PC-9 (cell line): ENCODE data around the gene WFDC2. TPM values are rescaled to one million over a fixed set of nuclear protein-coding genes. Genes with fewer than 3 reads are reported as not detected.

Source experiments
- BruUV-seq: library from RNA; stranded (reverse); fragments of 400-500 nt; replicated peaks from 2 replicates; lab custom pipeline; 2021; lab: Mats Ljungman, UMichigan
- CTCF ChIA-PET: fragments of 300-600 bp; sonication (Branson Sonifier 250); formaldehyde crosslinking; loops from one replicate; lab custom pipeline; 2022; ENCODE audit warnings: antibody characterized with exemption; lab: Charles Lee
- POLR2A ChIA-PET: fragments of 300-600 bp; sonication (Branson Sonifier 250); formaldehyde crosslinking; loops from one replicate; lab custom pipeline; 2022; ENCODE audit warnings: antibody characterized with exemption; ENCODE audit not compliant: unreplicated experiment; lab: Charles Lee
- DNase-seq, 2 experiments: peaks; one replicate each; pipeline versions ENCODE4 v3.0.0 to v3.0.0-alpha.2; 2015 to 2022; ENCODE audit warnings: mixed read lengths in 1 of 2
- H2AFZ ChIP-seq: fragments of 200-600 bp; sonication (generic); 2 replicates; pipeline ENCODE4 v1.8.1; 2017; ENCODE audit warnings: antibody characterized with exemption
- H3F3A ChIP-seq: fragments of 200-600 bp; sonication (generic); 2 replicates; pipeline ENCODE4 v1.8.1; 2017; ENCODE audit warnings: antibody characterized with exemption, mild to moderate bottlenecking, low read depth; ENCODE audit not compliant: insufficient read depth
- H3K27ac ChIP-seq: fragments of 200-600 bp; sonication (generic); 2 replicates; pipeline ENCODE4 v1.6.1; 2016; ENCODE audit warnings: mixed run types
- H3K27me3 ChIP-seq: fragments of 200-600 bp; sonication (generic); 2 replicates; pipeline ENCODE4 v1.6.1; 2016; ENCODE audit warnings: low read depth, mixed run types; ENCODE audit not compliant: insufficient read depth
- H3K36me3 ChIP-seq: fragments of 200-600 bp; sonication (generic); 2 replicates; pipeline ENCODE4 v1.6.1; 2016; ENCODE audit warnings: low read depth, mixed run types
- H3K4me1 ChIP-seq: fragments of 200-600 bp; sonication (generic); replicated peaks from 2 replicates; pipeline ENCODE4 v1.6.1; 2016; ENCODE audit warnings: mixed run types; ENCODE audit not compliant: insufficient read depth
- H3K4me2 ChIP-seq: fragments of 200-600 bp; sonication (generic); 2 replicates; pipeline ENCODE4 v1.6.1; 2017; ENCODE audit warnings: mixed run types
- H3K4me3 ChIP-seq: fragments of 200-600 bp; sonication (generic); 2 replicates; pipeline ENCODE4 v1.6.1; 2016; ENCODE audit warnings: mixed run types
- H3K79me2 ChIP-seq: fragments of 200-600 bp; sonication (generic); 2 replicates; pipeline ENCODE4 v1.6.1; 2017; ENCODE audit warnings: low read depth, mixed run types
- H3K9me2 ChIP-seq: fragments of 200-600 bp; sonication (generic); 2 replicates; pipeline ENCODE4 v1.8.1; 2017; ENCODE audit warnings: mild to moderate bottlenecking; ENCODE audit not compliant: insufficient read depth
- H3K9me3 ChIP-seq: fragments of 200-600 bp; sonication (generic); 2 replicates; pipeline ENCODE4 v1.8.1; 2016; ENCODE audit warnings: low read depth; ENCODE audit not compliant: insufficient read depth
- H4K20me1 ChIP-seq: fragments of 200-600 bp; sonication (generic); 2 replicates; pipeline ENCODE4 v1.8.1; 2017; ENCODE audit not compliant: insufficient read depth
- EZH2 ChIP-seq: fragments of 200-600 bp; sonication (generic); IDR thresholded peaks from 2 replicates; pipeline ENCODE4 v1.8.0; 2017; ENCODE audit warnings: antibody characterized with exemption, low read depth
- intact Hi-C: fragments of 100-400 bp; cut with micrococcal nuclease; formaldehyde crosslinking; loops from one replicate; pipeline ENCODE4 v1.10.0; 2022; ENCODE audit not compliant: unreplicated experiment
- total RNA-seq: library from RNA; stranded (reverse); gene quantifications from 2 replicates; pipeline ENCODE4 v1.2.3, GENCODE V29; 2021
- TF ChIP-seq, protein P1 (sequence below): fragments of 200-600 bp; sonication (generic); conservative IDR thresholded peaks from 2 replicates; pipeline ENCODE4 v1.6.1; 2017; ENCODE audit warnings: mixed run types, antibody characterized with exemption, mild to moderate bottlenecking, moderate library complexity

The WFDC2 gene
- total RNA-seq, 1 experiment from 2014 or later: 159 TPM

DNA sequence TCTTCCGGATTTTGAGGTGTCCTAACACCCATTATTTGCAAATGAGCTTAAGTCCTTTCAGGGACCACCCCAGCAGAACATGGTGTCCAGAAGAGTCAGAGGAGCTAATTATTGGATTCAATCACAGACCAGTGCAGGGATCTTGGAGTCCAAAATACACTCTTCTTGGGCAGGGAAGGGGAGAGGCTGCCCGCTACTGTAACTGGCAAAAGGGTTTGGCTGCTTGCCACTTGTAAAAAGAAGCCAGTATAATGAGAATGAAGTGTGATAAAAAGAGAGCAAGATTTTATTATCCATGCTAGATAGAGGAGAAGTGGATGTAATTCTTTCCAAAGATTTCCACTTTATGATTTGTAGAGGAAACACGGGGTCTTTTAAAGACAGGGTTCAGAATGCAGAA lies 26.6 kb downstream of the WFDC2 start:
- Histone ChIP-seq H3K36me3 (no peaks in the 10 kb centered on the region), H3F3A (peaks cover 4% of the 10 kb centered on the region; the same call in 1 of the 2 replicates), H4K20me1 (no peaks in the 10 kb centered on the region), H3K4me3 (no peak overlapping the region), H3K9me3 (no peaks in the 10 kb centered on the region), H3K4me1 (no peaks in the 10 kb centered on the region), H2AFZ (no peak overlapping the region), H3K79me2 (no peaks in the 10 kb centered on the region), H3K27me3 (no peaks in the 10 kb centered on the region), H3K4me2 (no peak overlapping the region), H3K27ac (no peak overlapping the region), H3K9me2 (no peaks in the 10 kb centered on the region)
- TF ChIP-seq EZH2: no peak
- TF ChIP-seq, protein P1, sequence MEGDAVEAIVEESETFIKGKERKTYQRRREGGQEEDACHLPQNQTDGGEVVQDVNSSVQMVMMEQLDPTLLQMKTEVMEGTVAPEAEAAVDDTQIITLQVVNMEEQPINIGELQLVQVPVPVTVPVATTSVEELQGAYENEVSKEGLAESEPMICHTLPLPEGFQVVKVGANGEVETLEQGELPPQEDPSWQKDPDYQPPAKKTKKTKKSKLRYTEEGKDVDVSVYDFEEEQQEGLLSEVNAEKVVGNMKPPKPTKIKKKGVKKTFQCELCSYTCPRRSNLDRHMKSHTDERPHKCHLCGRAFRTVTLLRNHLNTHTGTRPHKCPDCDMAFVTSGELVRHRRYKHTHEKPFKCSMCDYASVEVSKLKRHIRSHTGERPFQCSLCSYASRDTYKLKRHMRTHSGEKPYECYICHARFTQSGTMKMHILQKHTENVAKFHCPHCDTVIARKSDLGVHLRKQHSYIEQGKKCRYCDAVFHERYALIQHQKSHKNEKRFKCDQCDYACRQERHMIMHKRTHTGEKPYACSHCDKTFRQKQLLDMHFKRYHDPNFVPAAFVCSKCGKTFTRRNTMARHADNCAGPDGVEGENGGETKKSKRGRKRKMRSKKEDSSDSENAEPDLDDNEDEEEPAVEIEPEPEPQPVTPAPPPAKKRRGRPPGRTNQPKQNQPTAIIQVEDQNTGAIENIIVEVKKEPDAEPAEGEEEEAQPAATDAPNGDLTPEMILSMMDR: no peak
- BruUV-seq: no TSS peak
- DNase-seq: no peak
- ChIA-PET CTCF (no interaction called here), POLR2A (no interaction called here)
- intact Hi-C loops: no loop called here

DNA sequence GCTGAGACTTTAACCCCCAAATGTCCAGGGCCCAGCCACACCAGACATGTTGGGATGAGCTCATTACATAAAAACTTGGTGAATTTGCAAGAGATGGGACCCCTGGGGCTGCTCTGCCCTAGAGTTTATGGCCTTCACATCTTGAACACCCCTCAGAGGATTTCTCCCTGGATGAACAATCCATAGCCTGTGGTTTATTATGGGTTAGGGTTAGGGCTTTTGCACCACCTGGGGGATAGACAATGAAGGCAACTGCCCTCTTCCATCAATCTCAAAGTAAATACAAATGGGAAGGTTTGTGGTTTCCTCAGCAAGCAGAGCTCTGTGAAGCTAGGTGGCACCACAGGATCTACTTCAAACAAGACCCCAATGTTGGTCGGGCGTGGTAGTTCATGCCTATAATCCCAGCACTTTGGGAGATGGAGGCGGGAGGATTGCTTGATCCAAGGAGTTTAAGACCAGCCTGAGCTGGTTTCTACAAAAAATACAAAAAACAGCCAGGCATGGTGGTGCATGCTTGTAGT lies 28.5 kb downstream of the WFDC2 start:
- H3K79me2 ChIP-seq: no peaks in the 10 kb centered on the region
- H3K4me2 ChIP-seq: no peak overlapping the region
- no peak overlapping the region for H3K27ac ChIP-seq
- no peaks in the 10 kb centered on the region for H3K4me1 ChIP-seq
- ChIA-PET POLR2A (no interaction called here), CTCF (no interaction called here)
- no peaks in the 10 kb centered on the region for H4K20me1 ChIP-seq
- intact Hi-C loops: no loop called here
- no peaks in the 10 kb centered on the region for H3K9me2 ChIP-seq
- no peak overlapping the region for H3K4me3 ChIP-seq
- H3K27me3 ChIP-seq: no peaks in the 10 kb centered on the region
- no peak overlapping the region for H2AFZ ChIP-seq
- TF ChIP-seq EZH2: no peak
- TF ChIP-seq, protein P1: no peak
- no peaks in the 10 kb centered on the region for H3K9me3 ChIP-seq
- H3K36me3 ChIP-seq: no peaks in the 10 kb centered on the region
- BruUV-seq: no TSS peak
- peak in 1 of 2 experiments; percentile 31 for DNase-seq
- peaks cover 4% of the 10 kb centered on the region; the same call in 1 of the 2 replicates for H3F3A ChIP-seq

DNA sequence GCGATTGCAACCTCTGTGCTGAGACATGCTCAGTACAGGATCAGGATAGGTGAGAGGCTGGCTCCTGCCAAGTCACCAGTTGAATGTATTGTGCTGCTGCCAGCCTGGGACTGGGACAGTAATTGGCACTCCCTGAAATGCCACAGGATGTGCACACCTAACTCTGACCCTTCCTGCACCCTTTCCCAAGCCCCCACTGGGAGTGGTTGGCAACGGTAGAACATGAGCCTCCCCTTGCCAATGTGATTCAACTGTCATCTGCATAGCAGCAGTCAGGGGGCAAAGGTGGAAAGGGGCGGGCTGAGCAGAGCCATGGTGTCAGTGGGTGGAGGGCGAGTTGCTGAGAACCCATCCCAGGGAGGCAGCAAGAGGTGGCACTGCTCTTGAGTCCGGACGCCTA lies 30.5 kb downstream of the WFDC2 start:
- Histone ChIP-seq H3K27me3 (no peaks in the 10 kb centered on the region), H3K36me3 (no peaks in the 10 kb centered on the region), H3K4me1 (no peaks in the 10 kb centered on the region), H3K4me3 (no peak overlapping the region), H3K79me2 (no peaks in the 10 kb centered on the region), H3K27ac (no peak overlapping the region), H3K4me2 (no peak overlapping the region), H3K9me2 (no peaks in the 10 kb centered on the region), H2AFZ (no peak overlapping the region), H3F3A (no peaks in the 10 kb centered on the region), H4K20me1 (no peaks in the 10 kb centered on the region), H3K9me3 (no peaks in the 10 kb centered on the region)
- TF ChIP-seq, protein P1: no peak
- no peak for TF ChIP-seq EZH2
- intact Hi-C loops: no loop called here
- CTCF ChIA-PET: no interaction called here
- POLR2A ChIA-PET: no interaction called here
- BruUV-seq: no TSS peak
- peak in 1 of 2 experiments; percentile 33 for DNase-seq
